Measurements from ENCODE around the gene SETSIP. TPM values are rescaled to one million over a fixed set of nuclear protein-coding genes. Genes with fewer than 3 reads are reported as not detected.

Gene SETSIP
- total RNA-seq, 2 experiments from 2014 or later: not detected

Other genes starting within 250 kb of the SETSIP start
- 1 to 10 TPM; 4.2 to 4.5 TPM for gene TGFBR3, start 189.3 kb downstream of the SETSIP start, total RNA-seq
- gene BRDT, start 126.0 kb downstream of the SETSIP start, total RNA-seq: not detected
- gene EPHX4, start 45.4 kb downstream of the SETSIP start, total RNA-seq: 1 to 10 TPM in 1 of 2 experiments, under 1 TPM in 1; 0.94 to 1.0 TPM
- gene BTBD8, start 4.9 kb upstream of the SETSIP start, total RNA-seq: 1 to 10 TPM; 1.8 to 2.4 TPM
- not detected for gene C1orf146, start 142.5 kb upstream of the SETSIP start, total RNA-seq
- gene GLMN, start 223.6 kb upstream of the SETSIP start, total RNA-seq: 10 to 100 TPM; 10.8 to 17.6 TPM
- 10 to 100 TPM; 33.4 to 39.0 TPM for gene RPAP2, start 223.6 kb upstream of the SETSIP start, total RNA-seq